Activated CD8-positive, alpha-beta T cell treated with anti-CD3 and anti-CD28 coated beads for 36 hours (primary cell): ENCODE data around the gene HIVEP2. TPM values are rescaled to one million over a fixed set of nuclear protein-coding genes. Genes with fewer than 3 reads are reported as not detected.
A peak's percentile ranks its signal among the peaks of the same experiment; 100 is the strongest.

Experiments
- ATAC-seq: fragments of 200-7000 bp; cut with Tn5 transposase; one replicate; pipeline ENCODE4 v1.10.0; 2021; ENCODE audit warnings: mild to moderate bottlenecking, moderate library complexity
- CTCF ChIA-PET: fragments of 350-600 bp; sonication (Branson Sonifier 250); formaldehyde crosslinking; loops from one replicate; lab custom pipeline; 2021; ENCODE audit warnings: antibody characterized with exemption; lab: Charles Lee
- POLR2A ChIA-PET: fragments of 350-600 bp; sonication (Branson Sonifier 250); formaldehyde crosslinking; loops from one replicate; lab custom pipeline; 2021; ENCODE audit warnings: antibody characterized with exemption; lab: Charles Lee
- DNase-seq: peaks from one replicate; pipeline ENCODE4 v3.0.0-alpha.2; 2020
- H3K27ac Mint-ChIP-seq: one replicate; pipeline ENCODE4 v1.8.0; 2021; ENCODE audit warnings: mild to moderate bottlenecking, mixed read lengths
- H3K27me3 Mint-ChIP-seq: one replicate; pipeline ENCODE4 v1.8.0; 2021; ENCODE audit warnings: mixed read lengths
- H3K36me3 Mint-ChIP-seq: one replicate; pipeline ENCODE4 v1.8.0; 2021; ENCODE audit warnings: low read depth, mixed read lengths
- H3K4me1 Mint-ChIP-seq: one replicate; pipeline ENCODE4 v1.8.0; 2021; ENCODE audit warnings: low read depth, mixed read lengths
- H3K4me3 Mint-ChIP-seq: one replicate; pipeline ENCODE4 v1.8.0; 2021; ENCODE audit warnings: mild to moderate bottlenecking, moderate library complexity, mixed read lengths
- H3K9me3 Mint-ChIP-seq: one replicate; pipeline ENCODE4 v1.8.0; 2021; ENCODE audit warnings: mixed read lengths
- intact Hi-C: fragments of 100-400 bp; cut with micrococcal nuclease; formaldehyde crosslinking; loops from one replicate; pipeline ENCODE4 v1.10.0; 2022
- total RNA-seq, 2 experiments: library from RNA; stranded (reverse); gene quantifications; one replicate each; pipeline ENCODE4 v1.2.3, GENCODE V29; 2021
- TF ChIP-seq, protein P1 (sequence below): fragments of 200-600 bp; IDR thresholded peaks from one replicate; pipeline ENCODE4 v1.8.0; 2022; ENCODE audit warnings: antibody characterized with exemption, mild to moderate bottlenecking

The HIVEP2 gene
- total RNA-seq, 2 experiments from 2014 or later = 31.8 to 38.1 TPM

DNA sequence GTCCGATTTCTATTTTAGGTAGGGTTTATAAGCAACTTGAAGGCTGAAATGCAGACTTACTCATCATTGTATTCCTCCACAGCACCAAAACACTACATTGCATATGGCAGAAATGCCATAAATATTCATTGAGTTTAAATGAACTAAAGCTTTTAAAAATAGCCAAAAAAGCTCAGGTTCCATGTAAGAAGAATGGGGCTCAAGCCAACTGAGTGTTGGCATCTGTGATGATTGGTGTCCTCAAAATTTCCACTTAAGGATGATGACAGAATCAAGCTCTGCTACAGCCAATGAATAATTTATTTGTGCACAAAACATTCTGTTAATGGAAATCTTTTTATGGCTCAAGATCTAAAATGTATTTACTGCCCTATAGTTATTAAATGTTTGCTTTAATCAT lies 115.4 kb downstream of the HIVEP2 start:
- ChIA-PET CTCF (interaction anchor here (1.1 to 2.1 kb wide), 5 partner anchors 10 to 197 kb away, joined by 3 to 5 read pairs (median 3); no protein-coding TSS in a partner anchor), POLR2A (interaction anchor here (1.2 to 1.4 kb wide), 3 partner anchors 10 to 18 kb away, joined by 4 read pairs; no protein-coding TSS in a partner anchor)
- H3K4me3 Mint-ChIP-seq = no peak overlapping the region
- no peaks in the 10 kb centered on the region for H3K9me3 Mint-ChIP-seq
- DNase-seq (no peak), ATAC-seq (no peak)
- peaks cover 57% of the 10 kb centered on the region for H3K36me3 Mint-ChIP-seq
- intact Hi-C loops = no loop called here
- no peaks in the 10 kb centered on the region for H3K27me3 Mint-ChIP-seq
- TF ChIP-seq, protein P1, sequence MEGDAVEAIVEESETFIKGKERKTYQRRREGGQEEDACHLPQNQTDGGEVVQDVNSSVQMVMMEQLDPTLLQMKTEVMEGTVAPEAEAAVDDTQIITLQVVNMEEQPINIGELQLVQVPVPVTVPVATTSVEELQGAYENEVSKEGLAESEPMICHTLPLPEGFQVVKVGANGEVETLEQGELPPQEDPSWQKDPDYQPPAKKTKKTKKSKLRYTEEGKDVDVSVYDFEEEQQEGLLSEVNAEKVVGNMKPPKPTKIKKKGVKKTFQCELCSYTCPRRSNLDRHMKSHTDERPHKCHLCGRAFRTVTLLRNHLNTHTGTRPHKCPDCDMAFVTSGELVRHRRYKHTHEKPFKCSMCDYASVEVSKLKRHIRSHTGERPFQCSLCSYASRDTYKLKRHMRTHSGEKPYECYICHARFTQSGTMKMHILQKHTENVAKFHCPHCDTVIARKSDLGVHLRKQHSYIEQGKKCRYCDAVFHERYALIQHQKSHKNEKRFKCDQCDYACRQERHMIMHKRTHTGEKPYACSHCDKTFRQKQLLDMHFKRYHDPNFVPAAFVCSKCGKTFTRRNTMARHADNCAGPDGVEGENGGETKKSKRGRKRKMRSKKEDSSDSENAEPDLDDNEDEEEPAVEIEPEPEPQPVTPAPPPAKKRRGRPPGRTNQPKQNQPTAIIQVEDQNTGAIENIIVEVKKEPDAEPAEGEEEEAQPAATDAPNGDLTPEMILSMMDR = no peak
- H3K4me1 Mint-ChIP-seq = peaks cover 84% of the 10 kb centered on the region
- H3K27ac Mint-ChIP-seq = peak overlapping the region; percentile 64

DNA sequence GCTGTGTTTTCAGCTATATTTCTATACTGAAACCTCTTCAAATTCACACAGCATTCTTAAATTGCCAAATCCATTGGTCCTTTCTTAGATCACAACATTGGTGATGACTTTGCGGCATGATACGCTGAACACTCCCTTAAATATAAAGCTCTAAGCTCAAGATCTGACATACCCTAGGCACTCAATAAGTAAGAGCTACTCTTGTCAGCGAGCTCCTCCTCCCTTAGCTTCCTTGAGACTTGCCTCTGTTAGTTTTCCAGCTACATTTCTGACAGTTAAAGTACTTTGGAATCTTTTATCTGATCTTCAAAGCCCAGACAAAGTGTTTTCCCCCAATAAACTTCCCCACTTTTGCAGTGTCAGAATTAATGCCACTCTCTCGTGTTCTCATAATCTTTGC lies 117.0 kb downstream of the HIVEP2 start:
- ATAC-seq = no peak
- intact Hi-C loops = no loop called here
- TF ChIP-seq, protein P1 = no peak
- POLR2A ChIA-PET = interaction anchor here (0.9 kb wide), 1 partner anchor 9 kb away, joined by 5 read pairs; no protein-coding TSS in a partner anchor
- CTCF ChIA-PET = interaction anchor here (1.0 to 3.9 kb wide), 2 partner anchors 8 to 136 kb away, joined by 4 to 15 read pairs; no protein-coding TSS in a partner anchor
- peaks cover 59% of the 10 kb centered on the region for H3K36me3 Mint-ChIP-seq
- DNase-seq = no peak
- H3K4me1 Mint-ChIP-seq = peaks cover 81% of the 10 kb centered on the region
- no peak overlapping the region for H3K4me3 Mint-ChIP-seq
- H3K27ac Mint-ChIP-seq = peak overlapping the region; percentile 48
- H3K27me3 Mint-ChIP-seq = no peaks in the 10 kb centered on the region
- H3K9me3 Mint-ChIP-seq = peaks cover 3% of the 10 kb centered on the region

GRCh38 chr6:142827369-142827768 lies 117.6 kb downstream of the HIVEP2 start:
- Mint-ChIP-seq H3K4me3 (no peak overlapping the region), H3K4me1 (peaks cover 81% of the 10 kb centered on the region), H3K9me3 (peaks cover 4% of the 10 kb centered on the region), H3K27me3 (no peaks in the 10 kb centered on the region), H3K36me3 (peaks cover 59% of the 10 kb centered on the region), H3K27ac (peak overlapping the region; percentile 34)
- DNase-seq = no peak
- intact Hi-C loops = no loop called here
- no peak for ATAC-seq
- TF ChIP-seq, protein P1 = no peak
- POLR2A ChIA-PET = interaction anchor here (0.9 to 1.5 kb wide), 2 partner anchors 10 to 26 kb away, joined by 3 to 5 read pairs; no protein-coding TSS in a partner anchor
- CTCF ChIA-PET = interaction anchor here (1.0 to 3.9 kb wide), 2 partner anchors 9 to 135 kb away, joined by 4 to 15 read pairs; no protein-coding TSS in a partner anchor

DNA sequence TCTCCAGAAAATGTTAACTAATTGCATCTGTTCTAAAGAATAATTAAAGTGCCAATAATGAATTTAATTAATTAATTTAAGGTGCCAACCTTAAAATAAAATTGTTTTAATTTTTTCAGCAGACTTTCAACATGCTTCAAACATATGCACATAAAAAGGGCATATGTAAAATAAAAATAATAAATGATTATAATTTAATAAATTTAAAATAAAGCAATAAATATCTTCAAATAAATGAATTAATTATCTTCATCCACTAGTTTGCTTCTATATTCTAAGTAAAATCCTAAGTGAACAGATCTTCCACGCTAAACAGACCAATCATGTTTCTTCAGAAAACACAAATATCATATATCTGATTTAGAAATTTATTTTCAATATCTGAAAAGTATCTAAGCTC lies 119.2 kb downstream of the HIVEP2 start:
- TF ChIP-seq, protein P1 = no peak
- DNase-seq (no peak), ATAC-seq (no peak)
- no peak overlapping the region for H3K27ac Mint-ChIP-seq
- H3K27me3 Mint-ChIP-seq = no peaks in the 10 kb centered on the region
- ChIA-PET POLR2A (interaction anchor here (3.0 kb wide), 1 partner anchor 10 kb away, joined by 9 read pairs; no protein-coding TSS in a partner anchor), CTCF (interaction anchor here (1.4 to 3.9 kb wide), 3 partner anchors 10 to 201 kb away, joined by 3 to 15 read pairs (median 6); no protein-coding TSS in a partner anchor)
- intact Hi-C loops = no loop called here
- peaks cover 53% of the 10 kb centered on the region for H3K36me3 Mint-ChIP-seq
- peaks cover 4% of the 10 kb centered on the region for H3K9me3 Mint-ChIP-seq
- H3K4me3 Mint-ChIP-seq = no peak overlapping the region
- peaks cover 86% of the 10 kb centered on the region for H3K4me1 Mint-ChIP-seq

DNA sequence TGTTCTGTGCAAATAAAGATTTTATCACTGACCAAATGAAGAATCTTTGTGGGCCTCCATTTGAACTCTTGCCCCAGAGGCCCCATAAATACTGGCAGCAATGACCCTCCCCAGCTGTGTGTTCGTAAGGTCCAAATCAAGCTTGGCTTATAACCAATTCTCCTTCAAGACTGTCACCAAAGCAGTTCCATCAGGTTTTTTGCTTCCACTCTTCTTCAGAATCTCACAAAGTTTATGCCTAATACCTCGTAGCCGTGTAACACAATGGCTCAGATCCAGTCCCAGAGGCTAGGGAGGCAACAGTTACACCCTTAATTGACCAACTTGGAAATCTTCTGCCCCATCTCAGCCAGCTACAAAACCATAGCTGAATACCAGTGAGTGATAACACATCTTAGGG lies 120.5 kb downstream of the HIVEP2 start:
- TF ChIP-seq, protein P1 = no peak
- Mint-ChIP-seq H3K36me3 (peaks cover 44% of the 10 kb centered on the region), H3K9me3 (peaks cover 4% of the 10 kb centered on the region), H3K4me3 (no peak overlapping the region), H3K27me3 (no peaks in the 10 kb centered on the region), H3K4me1 (peaks cover 86% of the 10 kb centered on the region), H3K27ac (peak overlapping the region; percentile 83)
- DNase-seq (no peak), ATAC-seq (no peak)
- POLR2A ChIA-PET = interaction anchor here (0.7 to 3.0 kb wide), 8 partner anchors 11 to 126 kb away, joined by 3 to 9 read pairs (median 4); no protein-coding TSS in a partner anchor
- intact Hi-C loops = loop anchor here (5.0 kb wide), 1 partner anchor 118 kb away; no protein-coding TSS in a partner anchor
- CTCF ChIA-PET = interaction anchor here (1.3 to 1.8 kb wide), 4 partner anchors 9 to 202 kb away, joined by 3 to 8 read pairs (median 4); no protein-coding TSS in a partner anchor
